WTC11 (cell line): Measurements from ENCODE around the gene MIPOL1. TPM values are rescaled to one million over a fixed set of nuclear protein-coding genes. Genes with fewer than 3 reads are reported as not detected.

Experiments
- ATAC-seq: fragments of 200-7000 bp; cut with Tn5 transposase; 2 replicates; pipeline ENCODE4 v1.10.0; 2021; ENCODE audit warnings: mild to moderate bottlenecking, moderate library complexity
- CTCF ChIA-PET: fragments of 300-600 bp; sonication (Branson Sonifier 250); formaldehyde crosslinking; loops from one replicate; lab custom pipeline; 2021; ENCODE audit warnings: antibody characterized with exemption; lab: Charles Lee
- POLR2A ChIA-PET: fragments of 350-600 bp; sonication (Branson Sonifier 250); formaldehyde crosslinking; loops from one replicate; lab custom pipeline; 2021; ENCODE audit warnings: antibody characterized with exemption; lab: Charles Lee
- DNase-seq: peaks from one replicate; pipeline ENCODE4 v3.0.0; 2021; ENCODE audit warnings: low spot score
- H3K27ac Mint-ChIP-seq: 2 replicates; pipeline ENCODE4 v1.8.0; 2021; ENCODE audit warnings: mixed read lengths
- H3K27me3 Mint-ChIP-seq: 2 replicates; pipeline ENCODE4 v1.8.0; 2021; ENCODE audit warnings: low read depth, mild to moderate bottlenecking, moderate library complexity, mixed read lengths
- H3K36me3 Mint-ChIP-seq: 2 replicates; pipeline ENCODE4 v1.8.0; 2021; ENCODE audit warnings: mixed read lengths
- H3K4me1 Mint-ChIP-seq: 2 replicates; pipeline ENCODE4 v1.8.0; 2022; ENCODE audit warnings: mixed read lengths
- H3K4me3 Mint-ChIP-seq: 2 replicates; pipeline ENCODE4 v1.8.0; 2021; ENCODE audit warnings: mild to moderate bottlenecking, moderate library complexity, mixed read lengths
- H3K9me3 Mint-ChIP-seq: 2 replicates; pipeline ENCODE4 v1.8.0; 2021; ENCODE audit warnings: mixed read lengths
- FOXK1 ChIP-seq: sonication (generic); formaldehyde crosslinking; IDR thresholded peaks from 2 replicates; pipeline ENCODE4 v1.8.0; 2022; ENCODE audit warnings: mild to moderate bottlenecking, moderate library complexity, missing genetic modification reagents
- GABPB1 ChIP-seq: sonication (generic); formaldehyde crosslinking; IDR thresholded peaks from 2 replicates; pipeline ENCODE4 v1.8.1; 2023; ENCODE audit warnings: mild to moderate bottlenecking, missing genetic modification reagents
- HMGA2 ChIP-seq: fragments of 250-450 bp; sonication (Bioruptor Pico); IDR thresholded peaks from 2 replicates; pipeline ENCODE4 v1.4.0; 2021; ENCODE audit warnings: mild to moderate bottlenecking, moderate library complexity
- NFATC4 ChIP-seq: fragments of 250-450 bp; sonication (Bioruptor Pico); IDR thresholded peaks from 2 replicates; pipeline ENCODE4 v1.9.0; 2021; ENCODE audit warnings: mild to moderate bottlenecking
- NR3C1 ChIP-seq: sonication (generic); formaldehyde crosslinking; conservative IDR thresholded peaks from 2 replicates; pipeline ENCODE4 v1.8.1; 2023; ENCODE audit warnings: low read depth, mild to moderate bottlenecking, missing genetic modification reagents
- OVOL2 ChIP-seq: fragments of 250-450 bp; sonication (Bioruptor Pico); IDR thresholded peaks from 2 replicates; pipeline ENCODE4 v1.9.0; 2021; ENCODE audit warnings: mild to moderate bottlenecking, borderline replicate concordance
- PRRX2 ChIP-seq: fragments of 250-450 bp; sonication (Bioruptor Pico); IDR thresholded peaks from 2 replicates; pipeline ENCODE4 v1.8.0; 2021; ENCODE audit warnings: mild to moderate bottlenecking
- SOX15 ChIP-seq: fragments of 250-450 bp; sonication (Bioruptor Pico); IDR thresholded peaks from 2 replicates; pipeline ENCODE4 v1.9.0; 2021; ENCODE audit warnings: mild to moderate bottlenecking
- TEAD4 ChIP-seq: sonication (generic); formaldehyde crosslinking; IDR thresholded peaks from 2 replicates; pipeline ENCODE4 v1.8.0; 2022; ENCODE audit warnings: mild to moderate bottlenecking, missing genetic modification reagents
- ZNF121 ChIP-seq: sonication (generic); formaldehyde crosslinking; IDR thresholded peaks from 2 replicates; pipeline ENCODE4 v1.8.0; 2023; ENCODE audit warnings: missing genetic modification reagents
- ZNF263 ChIP-seq: sonication (generic); formaldehyde crosslinking; IDR thresholded peaks from 2 replicates; pipeline ENCODE4 v1.8.1; 2022; ENCODE audit warnings: low read depth, mild to moderate bottlenecking, moderate library complexity, missing genetic modification reagents
- total RNA-seq: library from RNA; stranded (reverse); gene quantifications from 3 replicates; pipeline ENCODE4 v1.2.3, GENCODE V29; 2021
- TF ChIP-seq, protein P1 (sequence below): fragments of 250-450 bp; sonication (Bioruptor Pico); conservative IDR thresholded peaks from 2 replicates; pipeline ENCODE4 v1.9.0; 2021; ENCODE audit warnings: mild to moderate bottlenecking
- TF ChIP-seq, protein P2 (sequence below): sonication (generic); formaldehyde crosslinking; IDR thresholded peaks from 2 replicates; pipeline ENCODE4 v1.8.1; 2022; ENCODE audit warnings: mild to moderate bottlenecking, moderate library complexity, missing genetic modification reagents
- TF ChIP-seq, protein P3 (sequence below): sonication (generic); formaldehyde crosslinking; IDR thresholded peaks from 2 replicates; pipeline ENCODE4 v1.8.0; 2022; ENCODE audit warnings: mild to moderate bottlenecking, missing genetic modification reagents
- TF ChIP-seq, protein P4 (sequence below): sonication (generic); formaldehyde crosslinking; IDR thresholded peaks from 2 replicates; pipeline ENCODE4 v1.8.0; 2022; ENCODE audit warnings: mild to moderate bottlenecking, missing genetic modification reagents
- TF ChIP-seq, protein P5 (sequence below): sonication (generic); formaldehyde crosslinking; IDR thresholded peaks from 2 replicates; pipeline ENCODE4 v1.8.1; 2022; ENCODE audit warnings: missing genetic modification reagents, borderline replicate concordance

Gene MIPOL1
- total RNA-seq, 1 experiment from 2014 or later, result 13.1 TPM

DNA sequence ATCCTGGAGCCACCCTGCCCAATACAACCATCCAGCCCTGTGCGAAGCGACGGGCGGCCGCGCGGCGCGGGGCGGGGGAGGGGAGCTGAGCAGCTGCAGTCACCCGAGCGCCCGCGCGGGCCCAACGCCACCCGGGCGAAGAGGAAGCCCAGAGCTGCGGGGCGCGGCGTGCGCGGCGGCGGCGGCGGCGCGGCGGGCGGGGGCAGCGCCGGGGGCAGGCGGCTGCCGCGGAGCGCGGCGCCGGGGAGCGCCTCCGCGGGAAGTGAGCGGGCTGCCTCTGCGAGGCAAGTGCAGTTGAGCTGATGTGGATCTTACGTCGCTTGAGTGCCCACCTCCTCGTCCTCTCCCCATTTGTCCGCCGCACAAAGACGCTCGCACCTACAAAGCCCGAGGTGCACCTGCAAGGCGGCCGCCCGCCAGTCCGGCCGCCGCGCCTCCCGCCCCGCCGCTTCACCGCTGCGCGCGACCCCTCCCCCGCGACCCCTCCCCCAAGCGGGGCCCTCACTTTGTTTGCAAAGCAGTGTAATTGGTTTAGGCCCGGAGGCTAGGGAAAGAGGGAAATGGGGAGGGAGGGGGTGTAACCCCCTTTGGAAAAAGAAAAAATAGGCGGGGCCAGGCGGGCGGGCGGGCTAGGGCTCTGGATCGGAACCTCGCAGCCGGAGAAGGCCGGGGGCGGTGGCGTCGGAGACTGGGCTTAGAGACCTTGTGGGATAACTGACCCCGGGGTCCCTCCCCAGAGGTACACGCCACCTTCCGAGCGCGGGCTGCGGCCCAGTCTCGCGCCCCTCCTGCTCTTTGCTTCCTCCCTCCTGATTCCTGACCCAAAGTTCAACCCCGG, 397.5 kb downstream of the MIPOL1 start, which contains the start of the genes FOXA1 and TTC6:
Gene FOXA1 (minus strand): TSS at position 279 of the 838 bp plus-strand sequence. CDS start 277 bp downstream, at position 2.
Gene TTC6 (plus strand): TSS at position 659 of the 838 bp plus-strand sequence. CDS start 26,436 bp downstream, outside the sequence.
- Mint-ChIP-seq H3K27ac (no peak within 1 kb of the TSS), H3K4me3 (peak within 1 kb of the TSS; percentile 80), H3K4me1 (peaks cover 59% of the 10 kb centered on the region), H3K36me3 (no peaks in the 10 kb centered on the region), H3K9me3 (no peaks in the 10 kb centered on the region), H3K27me3 (peaks cover 95% of the 10 kb centered on the region)
- ATAC-seq (peak; percentile 7), DNase-seq (peak; percentile 64)
- ChIA-PET POLR2A (no interaction called here), CTCF (interaction anchor here (0.6 to 2.3 kb wide), 9 partner anchors 10 to 1073 kb away, joined by 3 to 12 read pairs (median 5); no protein-coding TSS in a partner anchor)
- no peak for TF ChIP-seq FOXK1 (CRISPR knock-in tag)
- TF ChIP-seq, protein P1, sequence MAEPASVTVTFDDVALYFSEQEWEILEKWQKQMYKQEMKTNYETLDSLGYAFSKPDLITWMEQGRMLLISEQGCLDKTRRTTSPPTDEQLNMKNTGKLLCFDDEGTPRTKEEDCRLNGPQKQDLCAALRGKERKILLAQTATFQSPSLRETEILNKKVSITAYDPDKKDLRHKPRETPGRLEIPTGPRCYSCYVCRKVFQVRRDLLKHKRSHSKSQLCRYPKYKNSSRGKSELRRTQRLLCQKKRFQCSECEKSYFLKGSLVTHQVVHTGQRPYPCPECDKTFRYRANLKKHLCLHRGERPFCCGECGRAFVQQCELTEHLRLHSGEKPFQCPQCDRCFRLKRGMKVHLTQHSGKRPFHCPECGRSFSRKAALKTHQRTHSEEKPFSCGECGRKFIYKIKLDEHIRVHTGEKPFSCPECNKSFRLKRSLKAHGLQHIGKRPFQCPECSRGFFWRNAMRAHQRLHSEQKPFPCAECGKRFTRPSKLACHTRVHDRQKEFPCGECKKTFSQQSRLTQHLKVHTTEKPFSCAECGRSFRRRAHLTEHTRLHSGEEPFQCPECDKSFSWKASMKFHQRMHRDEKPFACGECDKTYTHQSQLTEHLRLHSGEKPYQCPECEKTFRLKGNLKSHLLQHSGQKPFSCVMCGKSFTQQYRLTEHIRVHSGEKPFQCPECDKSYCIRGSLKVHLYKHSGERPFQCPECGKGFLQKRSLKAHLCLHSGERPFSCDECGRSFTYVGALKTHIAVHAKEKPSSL (CRISPR knock-in tag), result no peak
- TF ChIP-seq HMGA2 (CRISPR knock-in tag), result no peak
- TF ChIP-seq, protein P2, sequence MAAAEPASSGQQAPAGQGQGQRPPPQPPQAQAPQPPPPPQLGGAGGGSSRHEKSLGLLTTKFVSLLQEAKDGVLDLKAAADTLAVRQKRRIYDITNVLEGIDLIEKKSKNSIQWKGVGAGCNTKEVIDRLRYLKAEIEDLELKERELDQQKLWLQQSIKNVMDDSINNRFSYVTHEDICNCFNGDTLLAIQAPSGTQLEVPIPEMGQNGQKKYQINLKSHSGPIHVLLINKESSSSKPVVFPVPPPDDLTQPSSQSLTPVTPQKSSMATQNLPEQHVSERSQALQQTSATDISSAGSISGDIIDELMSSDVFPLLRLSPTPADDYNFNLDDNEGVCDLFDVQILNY (CRISPR knock-in tag), result no peak
- TF ChIP-seq NFATC4 (CRISPR knock-in tag), result no peak
- no peak for TF ChIP-seq ZNF121 (CRISPR knock-in tag)

DNA sequence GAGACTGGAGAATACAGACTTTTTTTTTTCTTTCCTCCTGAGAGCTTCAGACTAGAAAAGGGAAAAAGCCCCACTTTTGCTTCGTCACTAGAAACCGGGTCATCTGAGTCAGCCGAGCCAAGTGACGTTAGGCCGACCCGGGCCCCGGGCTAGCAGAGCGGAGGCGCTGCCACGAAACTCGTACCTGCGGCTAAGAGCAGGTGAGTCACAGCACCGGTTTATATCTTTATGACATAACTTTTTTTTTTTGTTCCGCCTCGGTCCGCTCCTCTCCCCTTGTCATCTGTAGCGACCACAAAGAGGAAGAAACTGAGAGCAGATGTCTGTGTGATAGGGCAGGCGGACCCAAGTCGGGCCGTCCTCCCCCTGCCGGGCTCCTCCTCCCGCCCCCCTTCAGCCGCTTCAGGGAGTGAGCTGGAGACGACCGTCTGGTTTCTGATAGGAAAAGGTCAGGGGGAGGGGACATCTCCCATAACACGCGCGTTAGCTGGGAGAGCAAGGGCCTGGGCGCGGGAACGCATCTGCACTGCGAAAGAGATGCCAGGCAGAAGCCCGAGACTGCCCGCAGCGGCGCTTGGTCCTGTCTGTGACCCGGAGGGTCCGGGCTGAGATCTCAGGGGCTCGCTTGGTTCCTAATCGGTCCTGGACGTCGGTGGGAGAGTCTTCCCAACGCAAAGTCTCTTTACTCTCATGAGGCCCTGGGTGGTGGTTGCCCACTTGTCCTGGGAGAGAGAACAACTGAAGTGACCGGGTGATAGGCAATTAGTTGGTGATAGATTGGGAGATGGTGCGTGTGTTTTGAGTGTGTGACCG, 398.3 kb downstream of the MIPOL1 start:
- CTCF ChIA-PET, result interaction anchor here (1.0 to 2.3 kb wide), 5 partner anchors 11 to 1074 kb away, joined by 3 to 12 read pairs (median 5); no protein-coding TSS in a partner anchor
- DNase-seq, result peak; percentile 65
- ATAC-seq, result no peak

More for the DNA sequence above, 398.3 kb downstream of the MIPOL1 start:
- no peaks in the 10 kb centered on the region for H3K9me3 Mint-ChIP-seq
- H3K36me3 Mint-ChIP-seq, result no peaks in the 10 kb centered on the region
- TF ChIP-seq PRRX2, result no peak
- TF ChIP-seq, protein P3, sequence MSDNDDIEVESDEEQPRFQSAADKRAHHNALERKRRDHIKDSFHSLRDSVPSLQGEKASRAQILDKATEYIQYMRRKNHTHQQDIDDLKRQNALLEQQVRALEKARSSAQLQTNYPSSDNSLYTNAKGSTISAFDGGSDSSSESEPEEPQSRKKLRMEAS (CRISPR knock-in tag), result no peak
- TF ChIP-seq OVOL2, result no peak
- peak; percentile 64; the same call in 1 of the 2 replicates for TF ChIP-seq ZNF263
- no peak for TF ChIP-seq TEAD4 (CRISPR knock-in tag)
- peak; percentile 55 for TF ChIP-seq GABPB1 (CRISPR knock-in tag)
- TF ChIP-seq NR3C1 (CRISPR knock-in tag), result no peak
- TF ChIP-seq SOX15 (CRISPR knock-in tag), result no peak
- TF ChIP-seq, protein P4, sequence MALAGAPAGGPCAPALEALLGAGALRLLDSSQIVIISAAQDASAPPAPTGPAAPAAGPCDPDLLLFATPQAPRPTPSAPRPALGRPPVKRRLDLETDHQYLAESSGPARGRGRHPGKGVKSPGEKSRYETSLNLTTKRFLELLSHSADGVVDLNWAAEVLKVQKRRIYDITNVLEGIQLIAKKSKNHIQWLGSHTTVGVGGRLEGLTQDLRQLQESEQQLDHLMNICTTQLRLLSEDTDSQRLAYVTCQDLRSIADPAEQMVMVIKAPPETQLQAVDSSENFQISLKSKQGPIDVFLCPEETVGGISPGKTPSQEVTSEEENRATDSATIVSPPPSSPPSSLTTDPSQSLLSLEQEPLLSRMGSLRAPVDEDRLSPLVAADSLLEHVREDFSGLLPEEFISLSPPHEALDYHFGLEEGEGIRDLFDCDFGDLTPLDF (CRISPR knock-in tag), result no peak
- TF ChIP-seq, protein P5, sequence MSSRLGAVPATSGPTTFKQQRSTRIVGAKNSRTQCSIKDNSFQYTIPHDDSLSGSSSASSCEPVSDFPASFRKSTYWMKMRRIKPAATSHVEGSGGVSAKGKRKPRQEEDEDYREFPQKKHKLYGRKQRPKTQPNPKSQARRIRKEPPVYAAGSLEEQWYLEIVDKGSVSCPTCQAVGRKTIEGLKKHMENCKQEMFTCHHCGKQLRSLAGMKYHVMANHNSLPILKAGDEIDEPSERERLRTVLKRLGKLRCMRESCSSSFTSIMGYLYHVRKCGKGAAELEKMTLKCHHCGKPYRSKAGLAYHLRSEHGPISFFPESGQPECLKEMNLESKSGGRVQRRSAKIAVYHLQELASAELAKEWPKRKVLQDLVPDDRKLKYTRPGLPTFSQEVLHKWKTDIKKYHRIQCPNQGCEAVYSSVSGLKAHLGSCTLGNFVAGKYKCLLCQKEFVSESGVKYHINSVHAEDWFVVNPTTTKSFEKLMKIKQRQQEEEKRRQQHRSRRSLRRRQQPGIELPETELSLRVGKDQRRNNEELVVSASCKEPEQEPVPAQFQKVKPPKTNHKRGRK (CRISPR knock-in tag), result no peak
- peak overlapping the region; percentile 72 for H3K4me3 Mint-ChIP-seq
- peaks cover 59% of the 10 kb centered on the region for H3K4me1 Mint-ChIP-seq
- no peak overlapping the region for H3K27ac Mint-ChIP-seq
- H3K27me3 Mint-ChIP-seq, result peaks cover 95% of the 10 kb centered on the region
- POLR2A ChIA-PET, result interaction anchor here (0.7 kb wide), 1 partner anchor 424 kb away, joined by 3 read pairs; no protein-coding TSS in a partner anchor
